ENCODE measurements around the gene PRPH. TPM values are rescaled to one million over a fixed set of nuclear protein-coding genes. Genes with fewer than 3 reads are reported as not detected.
A peak's percentile ranks its signal among the peaks of the same experiment; 100 is the strongest.

The PRPH gene
- total and polyA plus RNA-seq, 9 of the 15 experiments (the other 6 are each of a cell fraction or from before 2014, with no cell fraction given), result 0.27 to 1.9 (median 1.3) TPM; not detected in 1

GRCh38 chr12:49296836-49297694 is 2.1 kb downstream of the PRPH start:
- no peak overlapping the region for H3K27ac ChIP-seq (ENCODE audit: extremely low read depth, low read depth, low read length)
- H3K36me3 ChIP-seq (ENCODE audit: control insufficient read depth, insufficient read depth, low read length), result no peaks in the 10 kb centered on the region
- H3K4me1 ChIP-seq (replicated peaks in 1 of 2; ENCODE audit: control insufficient read depth in 2 of 2, insufficient read depth in 2 of 2, low read length in 2 of 2), result peaks cover 19 to 62% of the 10 kb centered on the region in 2 experiments; a peak in 4 of 5 replicates
- H3K79me2 ChIP-seq (ENCODE audit: control insufficient read depth, insufficient read depth, low read length), result no peaks in the 10 kb centered on the region
- no peaks in the 10 kb centered on the region for H3K27me3 ChIP-seq (ENCODE audit: control insufficient read depth in 2 of 2, insufficient read depth in 2 of 2, low read length in 2 of 2)
- FAIRE-seq, result peak; percentile 74
- H3K9ac ChIP-seq (ENCODE audit: insufficient read depth in 1 of 2, low read depth in 2 of 2, low read length in 2 of 2), result peak overlapping the region; percentile 16 to 89; a peak in 3 of 4 replicates
- H3K9me1 ChIP-seq (ENCODE audit: control insufficient read depth, insufficient read depth, low read length), result peaks cover 10% of the 10 kb centered on the region
- intact Hi-C loops (cut with micrococcal nuclease), result no loop called here
- WGBS (ENCODE audit: insufficient coverage, low coverage, missing lambda C conversion rate), result 2% methylated on average over 58 of the region's 77 CpGs
- H3K9me3 ChIP-seq (replicated peaks; ENCODE audit: control insufficient read depth, insufficient read depth, low read depth, low read length), result no peaks in the 10 kb centered on the region
- POLR2A ChIA-PET, result interaction anchor here (0.6 to 2.9 kb wide), 11 partner anchors 9 to 1370 kb away, joined by 3 to 10 read pairs (median 4); partner anchors contain the start of genes DNAJC22 and TROAP
- no TSS peak for BruUV-seq (replicated peaks)
- DNase-seq (ENCODE audit: extremely low read depth in 1 of 4, low spot score in 3 of 4), result peak; percentile 89 to 91 (median 90)
- peak overlapping the region; percentile 43 for H3K4me3 ChIP-seq
- ATAC-seq, result peak; percentile 92
- H3K4me2 ChIP-seq (ENCODE audit: insufficient read depth, low read length), result peak overlapping the region; percentile 85
- CTCF ChIA-PET (ENCODE audit: low intra/inter-chr PET ratio), result interaction anchor here (0.5 to 2.0 kb wide), 2 partner anchors 45 to 162 kb away, joined by 6 to 7 read pairs; no protein-coding TSS in a partner anchor
- H4K20me1 ChIP-seq (replicated peaks; ENCODE audit: control insufficient read depth, insufficient read depth, low read length), result no peaks in the 10 kb centered on the region
- in situ Hi-C loops (cut with MboI), result no loop called here
- H2AFZ ChIP-seq (ENCODE audit: low read depth, low read length), result peak overlapping the region; percentile 92
- TF ChIP-seq FOXA3 (CRISPR knock-in tag; conservative IDR thresholded peaks at IDR 0.05 in 1 of 2, IDR thresholded peaks at IDR 0.05 in 1 of 2) (no peak), CHCHD3 (CRISPR knock-in tag; IDR thresholded peaks at IDR 0.05) (no peak), CREB1 (IDR thresholded peaks at IDR 0.05) (no peak), CREB1 (CRISPR knock-in tag; IDR thresholded peaks at IDR 0.05) (0 out of 2 replicates have a peak, but pooled peaks have one; percentile 42), ZNF311 (CRISPR knock-in tag; IDR thresholded peaks at IDR 0.05) (no peak), XRCC4 (IDR thresholded peaks at IDR 0.05; ENCODE audit: extremely low read depth, insufficient read depth, insufficient read length) (no peak), EP300 (IDR thresholded peaks at IDR 0.05; ENCODE audit: low read length) (no peak), ZFX (CRISPR knock-in tag; IDR thresholded peaks at IDR 0.05) (peak; percentile 69), ERF (CRISPR knock-in tag; IDR thresholded peaks at IDR 0.05) (no peak), BMI1 (IDR thresholded peaks at IDR 0.05; ENCODE audit: low read length) (no peak), SMAD3 (CRISPR knock-in tag; conservative IDR thresholded peaks at IDR 0.05) (no peak), ZNF740 (CRISPR knock-in tag; IDR thresholded peaks at IDR 0.05) (peak; percentile 66; the same call in 1 of the 2 replicates), ZNF740 (tag; IDR thresholded peaks at IDR 0.05) (no peak), ZNF184 (CRISPR knock-in tag; IDR thresholded peaks at IDR 0.05) (0 out of 2 replicates have a peak, but pooled peaks have one; percentile 27), CREM (IDR thresholded peaks at IDR 0.05; ENCODE audit: low read depth) (peak; percentile 40; the same call in 1 of the 2 replicates)
- TF ChIP-seq, protein P1, sequence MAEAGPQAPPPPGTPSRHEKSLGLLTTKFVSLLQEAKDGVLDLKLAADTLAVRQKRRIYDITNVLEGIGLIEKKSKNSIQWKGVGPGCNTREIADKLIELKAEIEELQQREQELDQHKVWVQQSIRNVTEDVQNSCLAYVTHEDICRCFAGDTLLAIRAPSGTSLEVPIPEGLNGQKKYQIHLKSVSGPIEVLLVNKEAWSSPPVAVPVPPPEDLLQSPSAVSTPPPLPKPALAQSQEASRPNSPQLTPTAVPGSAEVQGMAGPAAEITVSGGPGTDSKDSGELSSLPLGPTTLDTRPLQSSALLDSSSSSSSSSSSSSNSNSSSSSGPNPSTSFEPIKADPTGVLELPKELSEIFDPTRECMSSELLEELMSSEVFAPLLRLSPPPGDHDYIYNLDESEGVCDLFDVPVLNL (CRISPR knock-in tag; IDR thresholded peaks at IDR 0.05; ENCODE audit: low read depth), result 0 out of 2 replicates have a peak, but pooled peaks have one; percentile 19

Measured in K562 (cell line).